ENCODE data around the gene CBX1.
"Not testable (repeated sequence)": the region's sequence is repeated elsewhere in the genome, so short reads cannot be mapped to it uniquely, and the experiment has no call there.

Gene CBX1

GRCh38 chr17:48043176-48043575, 58.1 kb downstream of the CBX1 start:
- Histone ChIP-seq H3K27me3 (no peaks in the 10 kb centered on the region), H3K9me3 (no peaks in the 10 kb centered on the region), H3K4me3 (ENCODE audit: low read depth, low read length) (no peak overlapping the region), H3K4me1 (no peaks in the 10 kb centered on the region; the same call in none of the 2 replicates), H3K36me3 (no peaks in the 10 kb centered on the region)
- DNase-seq = no peak
- no peak for TF ChIP-seq CTCF (IDR thresholded peaks at IDR 0.05; ENCODE audit: low read depth, low read length)

DNA sequence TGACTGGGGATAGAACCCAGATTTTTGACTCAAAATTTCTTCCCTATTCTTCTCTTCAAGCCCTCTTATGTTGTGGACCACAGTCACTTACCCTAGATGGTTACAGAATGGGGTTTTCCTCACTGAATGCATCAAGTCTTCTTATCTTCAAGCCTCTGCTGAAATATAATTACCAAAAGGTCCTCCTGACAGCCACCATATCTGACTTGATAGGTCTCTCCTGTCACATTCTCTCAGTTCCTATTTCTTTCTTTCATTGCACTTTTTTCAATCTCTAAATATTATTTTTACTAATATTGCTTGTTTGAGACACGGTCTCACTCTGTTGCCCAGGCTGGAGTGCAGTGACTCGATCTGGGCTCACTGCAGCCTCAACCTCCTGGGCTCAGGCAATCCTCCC, 62.6 kb downstream of the CBX1 start:
- Histone ChIP-seq H3K36me3 (no peaks in the 10 kb centered on the region), H3K27me3 (no peaks in the 10 kb centered on the region), H3K9me3 (no peaks in the 10 kb centered on the region), H3K4me3 (ENCODE audit: low read depth, low read length) (no peak overlapping the region), H3K4me1 (no peaks in the 10 kb centered on the region; the same call in none of the 2 replicates)
- no peak for DNase-seq
- TF ChIP-seq CTCF (IDR thresholded peaks at IDR 0.05; ENCODE audit: low read depth, low read length) = no peak

GRCh38 chr17:48037838-48038323, 63.4 kb downstream of the CBX1 start:
- H3K4me1 ChIP-seq = no peaks in the 10 kb centered on the region; the same call in 1 of the 2 replicates
- peak overlapping the region; percentile 77 for H3K4me3 ChIP-seq (ENCODE audit: low read depth, low read length)
- no peaks in the 10 kb centered on the region for H3K27me3 ChIP-seq
- DNase-seq = no peak
- TF ChIP-seq CTCF (IDR thresholded peaks at IDR 0.05; ENCODE audit: low read depth, low read length) = no peak
- H3K36me3 ChIP-seq = no peaks in the 10 kb centered on the region
- no peaks in the 10 kb centered on the region for H3K9me3 ChIP-seq

GRCh38 chr17:48037036-48037837, 64.0 kb downstream of the CBX1 start, which contains the start of gene COPZ2:
COPZ2 (minus strand) TSS chr17:48037797; CDS start chr17:48037777, 20 bp downstream.
- H3K4me3 ChIP-seq (ENCODE audit: low read depth, low read length) = peak within 1 kb of the TSS; percentile 77
- H3K27me3 ChIP-seq = no peaks in the 10 kb centered on the region

GRCh38 chr17:48036693-48037035, 64.6 kb downstream of the CBX1 start:
- TF ChIP-seq CTCF (IDR thresholded peaks at IDR 0.05; ENCODE audit: low read depth, low read length) = no peak
- no peaks in the 10 kb centered on the region for H3K36me3 ChIP-seq
- no peaks in the 10 kb centered on the region for H3K4me1 ChIP-seq
- peak overlapping the region; percentile 77 for H3K4me3 ChIP-seq (ENCODE audit: low read depth, low read length)
- H3K9me3 ChIP-seq = no peaks in the 10 kb centered on the region
- H3K27me3 ChIP-seq = no peaks in the 10 kb centered on the region
- no peak for DNase-seq

More at GRCh38 chr17:48037036-48037837, 64.0 kb downstream of the CBX1 start, which contains the start of gene COPZ2:
- Histone ChIP-seq H3K36me3 (no peaks in the 10 kb centered on the region), H3K9me3 (no peaks in the 10 kb centered on the region), H3K4me1 (no peaks in the 10 kb centered on the region)
- TF ChIP-seq CTCF (IDR thresholded peaks at IDR 0.05; ENCODE audit: low read depth, low read length) = peak; percentile 70
- DNase-seq = peak; percentile 59

GRCh38 chr17:48034734-48035133, 66.5 kb downstream of the CBX1 start:
- DNase-seq; H3K36me3 ChIP-seq; H3K4me3 ChIP-seq (ENCODE audit: low read depth, low read length); H3K9me3 ChIP-seq; H3K27me3 ChIP-seq; H3K4me1 ChIP-seq: not testable (repeated sequence)

All from BE2C (cell line).